Keratinocyte (primary cell): ENCODE data around the gene ECHDC3.
"Not testable (repeated sequence)": the region's sequence is repeated elsewhere in the genome, so short reads cannot be mapped to it uniquely, and the experiment has no call there.

Experiments
- CTCF ChIP-seq, 3 experiments: IDR thresholded peaks in 1 of 3; conservative IDR thresholded peaks in 1 of 3; optimal IDR thresholded peaks in 1 of 3; 2 replicates in 2 of 3; 3 replicates in 1 of 3; pipeline versions ENCODE3 to v1.5.1; 2011; ENCODE audit warnings: low read length in 3 of 3, mild to moderate bottlenecking in 3 of 3, moderate library complexity in 2 of 3, control low read depth in 1 of 3, inconsistent platforms in 1 of 3; ENCODE audit not compliant: insufficient read depth in 2 of 3; ENCODE audit errors: extremely low read depth in 1 of 3
- EZH2 ChIP-seq: IDR thresholded peaks from one replicate; pipeline ENCODE4 v1.6.1; 2012; ENCODE audit warnings: inconsistent platforms, mild to moderate bottlenecking, low read length, moderate library complexity

DNA sequence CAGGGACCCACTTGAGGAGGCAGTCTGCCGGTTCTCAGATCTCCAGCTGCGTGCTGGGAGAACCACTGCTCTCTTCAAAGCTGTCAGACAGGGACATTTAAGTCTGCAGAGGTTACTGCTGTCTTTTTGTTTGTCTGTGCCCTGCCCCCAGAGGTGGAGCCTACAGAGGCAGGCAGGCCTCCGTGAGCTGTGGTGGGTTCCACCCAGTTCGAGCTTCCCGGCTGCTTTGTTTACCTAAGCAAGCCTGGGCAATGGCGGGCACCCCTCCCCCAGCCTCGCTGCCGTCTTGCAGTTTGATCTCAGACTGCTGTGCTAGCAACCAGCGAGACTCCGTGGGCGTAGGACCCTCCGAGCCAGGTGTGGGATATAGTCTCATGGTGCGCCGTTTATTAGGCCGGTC lies 5.4 kb upstream of the ECHDC3 start:
- not testable (repeated sequence) for TF ChIP-seq CTCF (optimal IDR thresholded peaks at IDR 0.05 in 1 of 3, IDR thresholded peaks at IDR 0.05 in 1 of 3, conservative IDR thresholded peaks at IDR 0.05 in 1 of 3; ENCODE audit: extremely low read depth in 1 of 3, insufficient read depth in 2 of 3, low read length in 3 of 3); EZH2
